ENCODE results near the gene WDR44.

DNA sequence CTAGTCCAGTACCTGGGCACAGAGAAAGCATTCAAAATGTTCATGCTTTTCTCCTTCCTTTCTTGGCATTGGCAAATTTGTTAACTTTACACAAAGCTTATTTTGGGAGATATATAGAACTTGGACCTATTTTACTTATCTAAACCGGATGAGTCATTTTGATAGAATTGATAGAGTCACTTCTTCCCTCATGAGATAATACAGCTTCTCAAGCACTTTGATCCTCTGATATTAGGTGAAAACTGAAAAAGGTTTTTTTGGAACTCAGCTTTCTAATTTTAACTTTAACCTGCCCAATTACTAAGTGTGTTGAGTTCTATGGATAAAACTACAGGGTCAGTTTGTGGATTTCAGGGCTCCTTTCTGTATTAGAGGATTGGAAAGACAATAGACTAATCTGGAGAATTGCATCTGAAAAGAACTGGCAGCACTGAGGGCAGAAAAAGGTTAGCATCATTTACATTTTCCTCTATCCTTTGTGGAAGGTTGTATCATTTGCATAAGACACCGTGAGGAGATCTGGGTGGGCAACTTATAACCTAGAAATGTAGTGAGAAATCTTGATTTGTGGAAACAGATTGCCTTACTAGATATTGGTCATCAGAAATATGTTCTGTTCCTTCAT is 2.4 kb downstream of the WDR44 start:
- TF ChIP-seq, protein P1, sequence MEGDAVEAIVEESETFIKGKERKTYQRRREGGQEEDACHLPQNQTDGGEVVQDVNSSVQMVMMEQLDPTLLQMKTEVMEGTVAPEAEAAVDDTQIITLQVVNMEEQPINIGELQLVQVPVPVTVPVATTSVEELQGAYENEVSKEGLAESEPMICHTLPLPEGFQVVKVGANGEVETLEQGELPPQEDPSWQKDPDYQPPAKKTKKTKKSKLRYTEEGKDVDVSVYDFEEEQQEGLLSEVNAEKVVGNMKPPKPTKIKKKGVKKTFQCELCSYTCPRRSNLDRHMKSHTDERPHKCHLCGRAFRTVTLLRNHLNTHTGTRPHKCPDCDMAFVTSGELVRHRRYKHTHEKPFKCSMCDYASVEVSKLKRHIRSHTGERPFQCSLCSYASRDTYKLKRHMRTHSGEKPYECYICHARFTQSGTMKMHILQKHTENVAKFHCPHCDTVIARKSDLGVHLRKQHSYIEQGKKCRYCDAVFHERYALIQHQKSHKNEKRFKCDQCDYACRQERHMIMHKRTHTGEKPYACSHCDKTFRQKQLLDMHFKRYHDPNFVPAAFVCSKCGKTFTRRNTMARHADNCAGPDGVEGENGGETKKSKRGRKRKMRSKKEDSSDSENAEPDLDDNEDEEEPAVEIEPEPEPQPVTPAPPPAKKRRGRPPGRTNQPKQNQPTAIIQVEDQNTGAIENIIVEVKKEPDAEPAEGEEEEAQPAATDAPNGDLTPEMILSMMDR (IDR thresholded peaks at IDR 0.05 in 4 of 5, conservative IDR thresholded peaks at IDR 0.05 in 1 of 5), result no peak
- no peak for TF ChIP-seq POLR2A (IDR thresholded peaks at IDR 0.05)
